ENCODE data around the gene RTL10. TPM values are rescaled to one million over a fixed set of nuclear protein-coding genes. Genes with fewer than 3 reads are reported as not detected.
A peak's percentile ranks its signal among the peaks of the same experiment; 100 is the strongest.

The RTL10 gene
- polyA plus RNA-seq, 1 of the 3 experiments (the other 2 are of a cell fraction): 7.8 TPM

DNA sequence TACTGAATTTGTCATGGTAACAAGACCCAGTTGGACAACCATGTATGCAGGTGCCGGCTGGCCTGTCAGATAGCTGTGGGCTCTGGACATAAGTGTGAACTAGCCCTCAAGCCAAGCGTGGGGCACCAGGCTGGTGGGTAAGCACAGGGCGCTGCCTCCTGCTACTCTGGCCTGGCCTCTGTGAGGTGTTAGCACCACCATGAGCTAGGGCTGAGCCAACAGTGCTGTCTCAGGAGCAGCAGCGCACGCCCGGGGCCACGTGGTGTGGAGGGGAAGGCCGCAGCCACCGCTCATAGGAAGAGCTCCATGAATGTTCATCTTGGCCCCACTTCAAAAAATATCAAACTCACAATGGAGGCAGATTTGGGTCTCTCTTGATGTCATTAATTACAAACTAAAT lies 35.3 kb upstream of the RTL10 start:
- Histone ChIP-seq H3K4me2 (no peak overlapping the region), H4K20me1 (ENCODE audit: insufficient read depth) (no peaks in the 10 kb centered on the region), H3K4me1 (ENCODE audit: control insufficient read depth in 1 of 2, insufficient read depth in 2 of 2, low read depth in 1 of 2, low read length in 1 of 2) (peaks cover 39 to 45% of the 10 kb centered on the region in 2 experiments), H3K9me2 (no peaks in the 10 kb centered on the region), H2AFZ (ENCODE audit: low read depth) (no peak overlapping the region), H3K4me3 (ENCODE audit: low read depth in 2 of 2, low read length in 1 of 2) (no peak overlapping the region), H3K27ac (ENCODE audit: low read depth in 2 of 2, low read length in 1 of 2) (peak overlapping the region in 1 of 2 experiments; percentile 98; a peak in 2 of 4 replicates), H3F3A (replicated peaks; ENCODE audit: insufficient read depth) (peaks cover 8% of the 10 kb centered on the region), H3K9ac (no peak overlapping the region), H3K36me3 (replicated peaks in 1 of 2; ENCODE audit: control insufficient read depth in 1 of 2, insufficient read depth in 2 of 2, low read length in 1 of 2) (peaks cover 0 to 2% of the 10 kb centered on the region in 2 experiments), H3K79me2 (ENCODE audit: insufficient read depth) (no peaks in the 10 kb centered on the region), H3K9me3 (no peaks in the 10 kb centered on the region), H3K27me3 (ENCODE audit: insufficient read depth) (no peaks in the 10 kb centered on the region)
- TF ChIP-seq ELF1 (IDR thresholded peaks at IDR 0.05) (no peak), GABPA (IDR thresholded peaks at IDR 0.05; ENCODE audit: low read depth) (no peak), RCOR1 (IDR thresholded peaks at IDR 0.05; ENCODE audit: low read length) (no peak)
- TF ChIP-seq, protein P1, sequence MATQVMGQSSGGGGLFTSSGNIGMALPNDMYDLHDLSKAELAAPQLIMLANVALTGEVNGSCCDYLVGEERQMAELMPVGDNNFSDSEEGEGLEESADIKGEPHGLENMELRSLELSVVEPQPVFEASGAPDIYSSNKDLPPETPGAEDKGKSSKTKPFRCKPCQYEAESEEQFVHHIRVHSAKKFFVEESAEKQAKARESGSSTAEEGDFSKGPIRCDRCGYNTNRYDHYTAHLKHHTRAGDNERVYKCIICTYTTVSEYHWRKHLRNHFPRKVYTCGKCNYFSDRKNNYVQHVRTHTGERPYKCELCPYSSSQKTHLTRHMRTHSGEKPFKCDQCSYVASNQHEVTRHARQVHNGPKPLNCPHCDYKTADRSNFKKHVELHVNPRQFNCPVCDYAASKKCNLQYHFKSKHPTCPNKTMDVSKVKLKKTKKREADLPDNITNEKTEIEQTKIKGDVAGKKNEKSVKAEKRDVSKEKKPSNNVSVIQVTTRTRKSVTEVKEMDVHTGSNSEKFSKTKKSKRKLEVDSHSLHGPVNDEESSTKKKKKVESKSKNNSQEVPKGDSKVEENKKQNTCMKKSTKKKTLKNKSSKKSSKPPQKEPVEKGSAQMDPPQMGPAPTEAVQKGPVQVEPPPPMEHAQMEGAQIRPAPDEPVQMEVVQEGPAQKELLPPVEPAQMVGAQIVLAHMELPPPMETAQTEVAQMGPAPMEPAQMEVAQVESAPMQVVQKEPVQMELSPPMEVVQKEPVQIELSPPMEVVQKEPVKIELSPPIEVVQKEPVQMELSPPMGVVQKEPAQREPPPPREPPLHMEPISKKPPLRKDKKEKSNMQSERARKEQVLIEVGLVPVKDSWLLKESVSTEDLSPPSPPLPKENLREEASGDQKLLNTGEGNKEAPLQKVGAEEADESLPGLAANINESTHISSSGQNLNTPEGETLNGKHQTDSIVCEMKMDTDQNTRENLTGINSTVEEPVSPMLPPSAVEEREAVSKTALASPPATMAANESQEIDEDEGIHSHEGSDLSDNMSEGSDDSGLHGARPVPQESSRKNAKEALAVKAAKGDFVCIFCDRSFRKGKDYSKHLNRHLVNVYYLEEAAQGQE (IDR thresholded peaks at IDR 0.05; ENCODE audit: low read depth, low read length): no peak
- ChIA-PET POLR2A (interaction anchor here (1.4 kb wide), 1 partner anchor 10 kb away, joined by 5 read pairs; no protein-coding TSS in a partner anchor), CTCF (interaction anchor here (0.6 to 4.5 kb wide), 7 partner anchors 8 to 160 kb away, joined by 3 to 43 read pairs (median 5); no protein-coding TSS in a partner anchor)
- DNase-seq: no peak
- WGBS (ENCODE audit: low lambda C conversion rate): 99% methylated on average over 6 of the region's 9 CpGs

DNA sequence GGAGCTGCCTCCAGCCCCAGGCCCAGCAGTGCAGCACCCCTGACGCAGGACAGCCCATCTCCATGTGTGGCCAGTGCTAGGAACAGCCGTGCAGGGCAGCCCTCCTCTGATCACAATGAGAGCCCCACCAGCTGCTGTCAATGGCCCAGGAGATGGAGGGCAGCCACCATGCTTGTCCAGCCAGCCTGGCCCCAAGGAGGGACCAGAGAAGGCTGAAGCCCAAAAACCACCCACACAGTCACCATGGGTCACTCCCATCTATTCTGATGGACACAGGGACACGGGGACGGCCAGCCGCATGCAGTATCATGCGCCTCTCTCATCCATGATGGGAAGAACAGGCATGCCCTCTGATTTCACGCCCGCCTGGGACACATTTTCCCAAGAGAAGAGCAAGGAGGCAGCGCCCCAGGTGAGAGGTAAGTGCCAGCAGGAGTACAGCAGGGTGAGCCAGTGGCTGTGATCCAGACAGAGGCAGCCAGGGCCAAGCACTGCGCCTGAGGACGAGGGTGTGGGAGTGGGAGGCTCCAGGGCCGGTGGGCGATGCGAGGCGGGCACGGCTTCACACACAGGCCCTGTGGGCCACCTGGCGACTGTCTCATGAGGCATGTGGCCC lies 33.6 kb upstream of the RTL10 start:
- peaks cover 43 to 45% of the 10 kb centered on the region in 2 experiments for H3K4me1 ChIP-seq (ENCODE audit: control insufficient read depth in 1 of 2, insufficient read depth in 2 of 2, low read depth in 1 of 2, low read length in 1 of 2)
- POLR2A ChIA-PET: no interaction called here

More for the DNA sequence above, 33.6 kb upstream of the RTL10 start:
- Histone ChIP-seq H3K4me3 (ENCODE audit: low read depth in 2 of 2, low read length in 1 of 2) (no peak overlapping the region), H3K27ac (ENCODE audit: low read depth in 2 of 2, low read length in 1 of 2) (no peak overlapping the region), H2AFZ (ENCODE audit: low read depth) (no peak overlapping the region), H3K4me2 (no peak overlapping the region), H3K9me2 (no peaks in the 10 kb centered on the region), H3K9ac (no peak overlapping the region), H3K27me3 (ENCODE audit: insufficient read depth) (no peaks in the 10 kb centered on the region), H3K9me3 (no peaks in the 10 kb centered on the region), H4K20me1 (ENCODE audit: insufficient read depth) (no peaks in the 10 kb centered on the region), H3F3A (replicated peaks; ENCODE audit: insufficient read depth) (peaks cover 8% of the 10 kb centered on the region), H3K36me3 (replicated peaks in 1 of 2; ENCODE audit: control insufficient read depth in 1 of 2, insufficient read depth in 2 of 2, low read length in 1 of 2) (no peaks in the 10 kb centered on the region), H3K79me2 (ENCODE audit: insufficient read depth) (no peaks in the 10 kb centered on the region)
- TF ChIP-seq POLR2AphosphoS5 (IDR thresholded peaks at IDR 0.05; ENCODE audit: low read depth, low read length) (no peak), RXRA (IDR thresholded peaks at IDR 0.05; ENCODE audit: borderline replicate concordance, low read depth) (no peak), MEF2A (IDR thresholded peaks at IDR 0.05; ENCODE audit: borderline replicate concordance, low read depth) (no peak), SMC3 (IDR thresholded peaks at IDR 0.05; ENCODE audit: low read depth, low read length) (no peak), FOSL2 (IDR thresholded peaks at IDR 0.05; ENCODE audit: borderline replicate concordance, low read depth) (no peak), RFX5 (IDR thresholded peaks at IDR 0.05; ENCODE audit: low read length) (no peak), MXI1 (IDR thresholded peaks at IDR 0.05; ENCODE audit: low read depth, low read length) (no peak), JUND (IDR thresholded peaks at IDR 0.05) (no peak)
- CTCF ChIA-PET: interaction anchor here (0.9 to 2.5 kb wide), 3 partner anchors 8 to 158 kb away, joined by 3 to 25 read pairs (median 5); no protein-coding TSS in a partner anchor
- WGBS (ENCODE audit: low lambda C conversion rate): 94% methylated on average over 11 of the region's 17 CpGs
- no peak for DNase-seq
